HL-60 (cell line): ENCODE measurements around the gene KXD1.

Experiments
- GABPA ChIP-seq: IDR thresholded peaks from 2 replicates; pipeline ENCODE4 v1.6.1; 2012; ENCODE audit warnings: low read depth
- POLR2AphosphoS5 ChIP-seq: IDR thresholded peaks from 2 replicates; pipeline ENCODE4 v1.6.1; 2012; ENCODE audit warnings: low read depth
- SPI1 ChIP-seq: IDR thresholded peaks from 2 replicates; pipeline ENCODE4 v1.6.1; 2012; ENCODE audit warnings: low read depth, mild to moderate bottlenecking, borderline replicate concordance
- TF ChIP-seq, protein P1 (sequence below): IDR thresholded peaks from one replicate; pipeline ENCODE4 v1.5.1; 2011; ENCODE audit warnings: low read length, control low read depth, inconsistent platforms; ENCODE audit not compliant: insufficient read depth
- TF ChIP-seq, protein P2 (sequence below): IDR thresholded peaks from 2 replicates; pipeline ENCODE4 v1.6.1; 2012; ENCODE audit warnings: low read depth; ENCODE audit not compliant: insufficient replicate concordance

DNA sequence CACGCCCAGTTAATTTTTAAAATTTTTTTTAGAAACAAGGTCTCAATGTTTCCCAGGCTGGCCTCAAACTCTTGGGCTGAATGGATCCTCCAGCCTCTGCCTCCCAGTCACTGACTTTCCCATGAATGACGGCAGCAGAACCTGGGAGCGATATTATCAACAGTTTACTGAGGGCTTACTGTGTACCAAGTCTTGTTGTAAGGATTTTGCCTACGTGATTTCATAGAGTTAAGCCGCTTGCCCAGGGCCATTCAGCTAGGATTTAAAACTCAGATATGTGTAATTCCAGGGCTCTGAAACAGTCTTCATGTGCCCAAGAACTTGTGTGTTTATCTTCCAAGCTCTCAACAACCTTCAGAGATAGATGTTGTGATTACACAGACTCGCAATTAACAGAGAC, 6.0 kb upstream of the KXD1 start:
- TF ChIP-seq POLR2AphosphoS5, result no peak
- TF ChIP-seq, protein P1, sequence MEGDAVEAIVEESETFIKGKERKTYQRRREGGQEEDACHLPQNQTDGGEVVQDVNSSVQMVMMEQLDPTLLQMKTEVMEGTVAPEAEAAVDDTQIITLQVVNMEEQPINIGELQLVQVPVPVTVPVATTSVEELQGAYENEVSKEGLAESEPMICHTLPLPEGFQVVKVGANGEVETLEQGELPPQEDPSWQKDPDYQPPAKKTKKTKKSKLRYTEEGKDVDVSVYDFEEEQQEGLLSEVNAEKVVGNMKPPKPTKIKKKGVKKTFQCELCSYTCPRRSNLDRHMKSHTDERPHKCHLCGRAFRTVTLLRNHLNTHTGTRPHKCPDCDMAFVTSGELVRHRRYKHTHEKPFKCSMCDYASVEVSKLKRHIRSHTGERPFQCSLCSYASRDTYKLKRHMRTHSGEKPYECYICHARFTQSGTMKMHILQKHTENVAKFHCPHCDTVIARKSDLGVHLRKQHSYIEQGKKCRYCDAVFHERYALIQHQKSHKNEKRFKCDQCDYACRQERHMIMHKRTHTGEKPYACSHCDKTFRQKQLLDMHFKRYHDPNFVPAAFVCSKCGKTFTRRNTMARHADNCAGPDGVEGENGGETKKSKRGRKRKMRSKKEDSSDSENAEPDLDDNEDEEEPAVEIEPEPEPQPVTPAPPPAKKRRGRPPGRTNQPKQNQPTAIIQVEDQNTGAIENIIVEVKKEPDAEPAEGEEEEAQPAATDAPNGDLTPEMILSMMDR, result no peak
- TF ChIP-seq SPI1, result no peak
- no peak for TF ChIP-seq GABPA
- TF ChIP-seq, protein P2, sequence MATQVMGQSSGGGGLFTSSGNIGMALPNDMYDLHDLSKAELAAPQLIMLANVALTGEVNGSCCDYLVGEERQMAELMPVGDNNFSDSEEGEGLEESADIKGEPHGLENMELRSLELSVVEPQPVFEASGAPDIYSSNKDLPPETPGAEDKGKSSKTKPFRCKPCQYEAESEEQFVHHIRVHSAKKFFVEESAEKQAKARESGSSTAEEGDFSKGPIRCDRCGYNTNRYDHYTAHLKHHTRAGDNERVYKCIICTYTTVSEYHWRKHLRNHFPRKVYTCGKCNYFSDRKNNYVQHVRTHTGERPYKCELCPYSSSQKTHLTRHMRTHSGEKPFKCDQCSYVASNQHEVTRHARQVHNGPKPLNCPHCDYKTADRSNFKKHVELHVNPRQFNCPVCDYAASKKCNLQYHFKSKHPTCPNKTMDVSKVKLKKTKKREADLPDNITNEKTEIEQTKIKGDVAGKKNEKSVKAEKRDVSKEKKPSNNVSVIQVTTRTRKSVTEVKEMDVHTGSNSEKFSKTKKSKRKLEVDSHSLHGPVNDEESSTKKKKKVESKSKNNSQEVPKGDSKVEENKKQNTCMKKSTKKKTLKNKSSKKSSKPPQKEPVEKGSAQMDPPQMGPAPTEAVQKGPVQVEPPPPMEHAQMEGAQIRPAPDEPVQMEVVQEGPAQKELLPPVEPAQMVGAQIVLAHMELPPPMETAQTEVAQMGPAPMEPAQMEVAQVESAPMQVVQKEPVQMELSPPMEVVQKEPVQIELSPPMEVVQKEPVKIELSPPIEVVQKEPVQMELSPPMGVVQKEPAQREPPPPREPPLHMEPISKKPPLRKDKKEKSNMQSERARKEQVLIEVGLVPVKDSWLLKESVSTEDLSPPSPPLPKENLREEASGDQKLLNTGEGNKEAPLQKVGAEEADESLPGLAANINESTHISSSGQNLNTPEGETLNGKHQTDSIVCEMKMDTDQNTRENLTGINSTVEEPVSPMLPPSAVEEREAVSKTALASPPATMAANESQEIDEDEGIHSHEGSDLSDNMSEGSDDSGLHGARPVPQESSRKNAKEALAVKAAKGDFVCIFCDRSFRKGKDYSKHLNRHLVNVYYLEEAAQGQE, result no peak
